Spleen (tissue), 11 donors: ENCODE results near the gene OR2AG2. TPM values are rescaled to one million over a fixed set of nuclear protein-coding genes. Genes with fewer than 3 reads are reported as not detected.

Experiments used
- DNase-seq: peaks from one replicate; pipeline ENCODE4 v3.0.0-alpha.2; 2020
- H3K27ac ChIP-seq, 8 donors: fragments of 200-600 bp; sonication (generic) in 7 of 8; 1 replicate in 4 of 8; 2 replicates in 4 of 8; pipeline versions ENCODE4 v1.5.0 to v1.8.0; 2016 to 2021; ENCODE audit warnings: inconsistent platforms in 4 of 8, mild to moderate bottlenecking in 4 of 8, moderate library complexity in 1 of 8
- H3K27me3 ChIP-seq, 7 donors: fragments of 200-600 bp; sonication (generic) in 6 of 7; replicated peaks in 1 of 7; 1 replicate in 4 of 7; 2 replicates in 3 of 7; pipeline versions ENCODE4 v1.5.0 to v1.8.0; 2016 to 2021; ENCODE audit warnings: inconsistent platforms in 3 of 7, mild to moderate bottlenecking in 1 of 7
- H3K36me3 ChIP-seq, 6 donors: fragments of 200-600 bp; sonication (generic) in 5 of 6; 1 replicate in 4 of 6; 2 replicates in 2 of 6; pipeline versions ENCODE4 v1.5.0 to v1.8.0; 2016 to 2021; ENCODE audit warnings: inconsistent platforms in 2 of 6
- H3K4me1 ChIP-seq, 6 donors: fragments of 200-600 bp; sonication (generic) in 5 of 6; 1 replicate in 3 of 6; 2 replicates in 3 of 6; pipeline versions ENCODE4 v1.5.0 to v1.8.0; 2016 to 2021; ENCODE audit warnings: inconsistent platforms in 3 of 6
- H3K4me3 ChIP-seq, 8 donors: fragments of 200-600 bp; sonication (generic) in 7 of 8; 1 replicate in 4 of 8; 2 replicates in 4 of 8; pipeline versions ENCODE4 v1.5.0 to v1.8.0; 2016 to 2021; ENCODE audit warnings: inconsistent platforms in 4 of 8, mild to moderate bottlenecking in 4 of 8, moderate library complexity in 2 of 8
- H3K9me3 ChIP-seq, 8 donors: fragments of 200-600 bp; sonication (generic) in 7 of 8; 1 replicate in 4 of 8; 2 replicates in 4 of 8; pipeline versions ENCODE4 v1.5.0 to v1.8.0; 2016 to 2021; ENCODE audit warnings: inconsistent platforms in 4 of 8
- CTCF ChIP-seq, 11 experiments: fragments of 200-600 bp in 7 of 11; fragments of 450-650 bp in 4 of 11; sonication (generic) in 4 of 11; IDR thresholded peaks in 8 of 11; conservative IDR thresholded peaks in 3 of 11; 1 replicate in 7 of 11; 2 replicates in 4 of 11; pipeline versions ENCODE4 v1.4.0 to v1.8.0; 2016 to 2021; ENCODE audit warnings: antibody characterized with exemption in 11 of 11, inconsistent platforms in 4 of 11, mild to moderate bottlenecking in 1 of 11
- POLR2A ChIP-seq, 3 donors: fragments of 450-650 bp; IDR thresholded peaks; one replicate each; pipeline ENCODE4 v1.5.1; 2017; ENCODE audit warnings: antibody characterized with exemption in 3 of 3, mild to moderate bottlenecking in 1 of 3
- POLR2AphosphoS5 ChIP-seq, 3 donors: sonication (generic); formaldehyde crosslinking; IDR thresholded peaks; one replicate each; pipeline ENCODE4 v1.5.1; 2017; ENCODE audit warnings: antibody characterized with exemption in 3 of 3
- WGBS, 5 donors: extraction: QIAGEN DNeasy Blood & Tissue Kit in 3 of 5; methylation state at CpG; one replicate each; pipeline versions ENCODE4 v1.1.5 to v1.1.7; 2013 to 2018; 5-methylcytosine and 5-hydroxymethylcytosine counted together
- intact Hi-C: fragments of 100-400 bp; cut with DNase I; formaldehyde crosslinking; loops from one replicate; pipeline ENCODE4 v1.15.0; 2023; ENCODE audit warnings: low total_unique reads
- polyA plus RNA-seq, 3 donors: library from polyadenylated mRNA; stranded (reverse); fragments of 200-250 nt; gene quantifications; one replicate each; pipeline ENCODE4 v1.2.1, GENCODE V29; 2013
- total RNA-seq, 7 donors: library from RNA; depleted of rRNA in 3 of 7; stranded (reverse); fragments of >200 nt in 3 of 7; fragmentation: NEBNext Ultra II Directional in 4 of 7; extraction: Animal tissue kit (Norgen Biotek cat#: 25700) in 4 of 7; gene quantifications; one replicate each; pipeline versions ENCODE4 v1.1.0 to v1.2.1, GENCODE V29; 2016 to 2021
- donor health status: healthy with polysubstance abuse.
- donor health status: DM: no; HTN: no; CAD: no; lungs with moderate emphysema.
- donor health status: DM: no; HTN: no; CAD: no.
- donor health status: Bipolar disorder and iron deficiency.
- donor health status: healthy.
- donor health status: DM: no; HTN: no; CAD: no.
- donor health status: DM: yes; HTN: yes; CAD: no.

The OR2AG2 gene
- total and polyA plus RNA-seq, 10 donors: 0.03 to 0.34 (median 0.18) TPM; not detected in 4

GRCh38 chr11:6736495-6737121 is 35.2 kb downstream of the OR2AG2 start:
- Histone ChIP-seq H3K27me3 (no peaks in the 10 kb centered on the region), H3K9me3 (peaks cover 0 to 3% (median 0%) of the 10 kb centered on the region in 8 donors), H3K4me3 (no peak overlapping the region), H3K27ac (peak overlapping the region in 3 of 8 donors; percentile 3 to 45 (median 45)), H3K36me3 (peaks cover 0 to 85% (median 2%) of the 10 kb centered on the region in 6 donors), H3K4me1 (peaks cover 42 to 88% (median 83%) of the 10 kb centered on the region in 6 donors)
- WGBS, 5 donors: 49 to 60% (median 56%) methylated on average over 3 of the region's 3 CpGs
- intact Hi-C loops: no loop called here
- DNase-seq: no peak
- TF ChIP-seq CTCF (IDR thresholded peaks at IDR 0.05 in 8 of 11, conservative IDR thresholded peaks at IDR 0.05 in 3 of 11) (no peak), POLR2A (IDR thresholded peaks at IDR 0.05) (no peak), POLR2AphosphoS5 (IDR thresholded peaks at IDR 0.05) (no peak)

GRCh38 chr11:6735306-6735705 is 36.5 kb downstream of the OR2AG2 start:
- Histone ChIP-seq H3K4me3 (no peak overlapping the region), H3K27me3 (no peaks in the 10 kb centered on the region), H3K27ac (peak overlapping the region in 6 of 8 donors; percentile 3 to 62 (median 31)), H3K9me3 (peaks cover 0 to 3% (median 0%) of the 10 kb centered on the region in 8 donors), H3K36me3 (peaks cover 0 to 78% (median 2%) of the 10 kb centered on the region in 6 donors), H3K4me1 (peaks cover 30 to 75% (median 71%) of the 10 kb centered on the region in 6 donors)
- TF ChIP-seq CTCF (IDR thresholded peaks at IDR 0.05 in 8 of 11, conservative IDR thresholded peaks at IDR 0.05 in 3 of 11) (no peak), POLR2AphosphoS5 (IDR thresholded peaks at IDR 0.05) (no peak), POLR2A (IDR thresholded peaks at IDR 0.05) (no peak)
- DNase-seq: no peak
- 31 to 42% (median 35%) methylated on average over 3 of the region's 3 CpGs for WGBS, 5 donors
- intact Hi-C loops: no loop called here

GRCh38 chr11:6734616-6735015 is 37.2 kb downstream of the OR2AG2 start:
- TF ChIP-seq POLR2A (IDR thresholded peaks at IDR 0.05): no peak
- no peak for TF ChIP-seq CTCF (IDR thresholded peaks at IDR 0.05 in 8 of 11, conservative IDR thresholded peaks at IDR 0.05 in 3 of 11)
- no peak for TF ChIP-seq POLR2AphosphoS5 (IDR thresholded peaks at IDR 0.05)
- Histone ChIP-seq H3K36me3 (peaks cover 0 to 72% (median 2%) of the 10 kb centered on the region in 6 donors), H3K4me3 (no peak overlapping the region), H3K9me3 (peaks cover 0 to 3% (median 0%) of the 10 kb centered on the region in 8 donors), H3K4me1 (peaks cover 30 to 69% (median 65%) of the 10 kb centered on the region in 6 donors), H3K27me3 (no peaks in the 10 kb centered on the region), H3K27ac (peak overlapping the region in 4 of 8 donors; percentile 13 to 62 (median 46))
- WGBS, 5 donors: 74 to 81% (median 77%) methylated on average over 3 of the region's 3 CpGs
- intact Hi-C loops: no loop called here
- no peak for DNase-seq
